ENCODE results near the gene DDX20.

Gene DDX20

DNA sequence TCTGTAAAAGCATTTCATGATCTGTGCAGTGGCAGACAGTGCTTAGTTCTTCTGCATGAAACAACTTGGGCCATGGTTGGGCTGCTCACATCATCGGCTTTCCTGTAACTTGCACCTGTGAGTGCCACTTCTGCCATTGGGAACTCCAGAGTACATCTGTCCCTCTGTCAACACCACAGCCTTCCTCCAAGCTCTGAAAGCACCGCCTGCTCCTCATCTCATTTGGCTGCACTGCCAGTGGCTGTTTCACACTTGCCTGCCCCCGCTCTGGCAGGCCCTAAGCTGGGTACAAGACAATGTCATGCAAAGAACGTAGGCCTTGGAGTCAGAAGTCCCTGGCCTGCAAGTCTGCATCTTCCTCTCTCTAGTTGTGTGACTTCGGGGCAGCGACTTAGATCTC, 46.4 kb downstream of the DDX20 start:
- H3K4me1 Mint-ChIP-seq (ENCODE audit: low read depth), result no peaks in the 10 kb centered on the region
- no peak overlapping the region for H3K4me3 Mint-ChIP-seq
- no peak overlapping the region for H3K27ac Mint-ChIP-seq
- H3K27me3 Mint-ChIP-seq (ENCODE audit: low read depth), result peaks cover 3% of the 10 kb centered on the region
- no peaks in the 10 kb centered on the region for H3K36me3 Mint-ChIP-seq (ENCODE audit: low read depth)
- no peaks in the 10 kb centered on the region for H3K9me3 Mint-ChIP-seq

DNA sequence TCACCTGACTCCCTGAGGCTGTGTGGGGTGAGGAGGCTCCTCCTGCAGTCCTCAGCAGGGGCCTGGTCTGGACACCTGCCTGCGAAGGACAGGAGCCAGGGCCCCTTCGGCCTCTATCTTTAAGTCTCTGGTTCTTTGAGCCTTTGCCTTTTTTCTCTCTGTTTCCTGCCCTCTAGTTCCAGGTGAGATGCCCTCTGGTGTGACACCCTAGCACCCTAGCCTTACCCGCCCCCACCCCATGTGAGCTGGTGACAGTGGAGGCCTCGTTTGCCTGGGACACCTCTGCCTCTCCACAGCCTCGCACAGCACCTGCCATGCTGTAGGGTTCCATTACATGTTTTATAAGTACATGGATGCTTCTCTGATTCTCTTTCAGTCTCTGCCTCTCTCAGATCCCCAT, 47.3 kb downstream of the DDX20 start:
- Mint-ChIP-seq H3K36me3 (ENCODE audit: low read depth) (no peaks in the 10 kb centered on the region), H3K4me1 (ENCODE audit: low read depth) (no peaks in the 10 kb centered on the region), H3K4me3 (no peak overlapping the region), H3K27me3 (ENCODE audit: low read depth) (peaks cover 3% of the 10 kb centered on the region), H3K27ac (no peak overlapping the region), H3K9me3 (no peaks in the 10 kb centered on the region)

DNA sequence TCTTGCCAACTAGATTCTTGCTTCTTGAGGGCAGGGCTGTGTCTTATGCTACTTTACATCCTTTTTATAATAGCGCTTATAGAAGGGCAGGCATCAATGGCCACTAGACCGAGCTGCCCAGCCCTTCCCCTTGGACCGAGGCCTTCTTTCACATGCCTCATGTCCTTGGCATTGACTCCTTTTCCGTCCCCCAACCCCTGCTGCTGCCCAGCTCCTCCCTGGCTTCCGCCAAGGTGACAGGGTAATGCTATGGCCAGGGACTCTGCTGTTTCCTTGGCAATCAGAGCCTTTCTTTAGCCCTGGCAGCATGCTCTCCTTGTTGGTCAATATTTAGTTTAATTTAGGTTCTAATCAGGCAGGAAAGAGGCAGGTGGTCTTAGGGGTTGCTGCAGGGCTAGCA, 48.2 kb downstream of the DDX20 start:
- Mint-ChIP-seq H3K9me3 (no peaks in the 10 kb centered on the region), H3K27ac (no peak overlapping the region), H3K4me1 (ENCODE audit: low read depth) (no peaks in the 10 kb centered on the region), H3K4me3 (no peak overlapping the region), H3K36me3 (ENCODE audit: low read depth) (no peaks in the 10 kb centered on the region), H3K27me3 (ENCODE audit: low read depth) (peaks cover 3% of the 10 kb centered on the region)

DNA sequence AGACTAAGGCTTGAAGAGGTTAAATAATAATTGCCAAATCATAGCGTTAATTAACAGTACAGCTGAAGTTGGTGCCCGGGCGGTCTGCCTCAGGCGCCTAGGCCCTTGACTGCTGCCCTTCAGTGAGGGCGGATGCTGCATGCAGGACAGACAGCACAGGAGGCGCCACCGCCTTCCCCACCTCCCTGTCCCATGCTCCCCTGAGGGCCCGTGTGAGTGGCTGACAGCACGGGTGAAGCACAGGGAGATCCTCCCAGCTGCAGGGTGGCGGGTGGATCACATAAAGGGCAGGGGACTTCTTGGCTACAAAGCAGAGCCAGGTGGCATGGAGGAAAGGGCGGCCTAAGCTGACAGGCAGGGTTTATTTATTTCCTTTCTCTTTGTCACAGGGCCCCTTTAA, 49.1 kb downstream of the DDX20 start:
- Mint-ChIP-seq H3K4me1 (ENCODE audit: low read depth) (no peaks in the 10 kb centered on the region), H3K4me3 (no peak overlapping the region), H3K9me3 (no peaks in the 10 kb centered on the region), H3K36me3 (ENCODE audit: low read depth) (no peaks in the 10 kb centered on the region), H3K27ac (no peak overlapping the region), H3K27me3 (ENCODE audit: low read depth) (peaks cover 3% of the 10 kb centered on the region)

DNA sequence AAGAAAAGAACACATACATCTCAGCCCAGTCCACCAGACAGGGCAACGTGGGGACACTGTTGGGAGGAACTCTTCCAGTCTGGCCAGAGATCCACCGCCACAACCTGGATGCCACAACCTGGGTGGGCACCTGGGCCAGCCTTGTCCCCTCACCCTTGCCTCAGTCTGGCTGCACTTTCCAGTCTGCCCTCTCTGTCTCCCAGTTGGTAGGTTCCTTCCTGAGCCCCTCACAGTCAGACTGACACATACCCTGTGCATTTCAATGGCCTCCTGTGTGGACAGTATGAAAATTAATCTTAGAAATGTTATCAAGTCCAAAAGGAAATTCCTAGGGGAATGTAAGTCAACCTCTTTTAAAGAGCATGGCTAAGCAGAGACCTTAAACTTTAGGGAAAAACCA, 49.5 kb downstream of the DDX20 start:
- Mint-ChIP-seq H3K27ac (no peak overlapping the region), H3K4me3 (no peak overlapping the region), H3K27me3 (ENCODE audit: low read depth) (peaks cover 3% of the 10 kb centered on the region), H3K9me3 (no peaks in the 10 kb centered on the region), H3K36me3 (ENCODE audit: low read depth) (no peaks in the 10 kb centered on the region), H3K4me1 (ENCODE audit: low read depth) (no peaks in the 10 kb centered on the region)

DNA sequence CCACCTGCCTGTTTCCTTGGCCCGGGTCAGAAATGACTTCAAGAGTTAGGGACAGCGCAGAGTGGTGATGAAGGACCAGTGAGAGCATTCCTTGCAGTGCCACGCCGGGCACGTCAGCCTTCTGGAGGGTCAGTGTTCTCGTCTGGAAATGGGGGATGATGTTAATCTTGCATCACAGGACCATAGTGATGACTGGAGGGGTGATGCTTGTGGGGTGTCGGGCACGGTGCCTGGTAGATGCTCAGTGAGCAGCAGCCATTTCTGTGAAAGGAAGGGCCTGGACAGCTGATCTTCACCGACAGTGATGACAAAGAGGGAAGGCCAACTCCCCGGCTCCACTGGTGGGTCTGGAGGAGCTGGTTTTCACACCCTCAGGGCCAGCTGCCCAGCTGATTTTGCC, 56.2 kb downstream of the DDX20 start:
- no peaks in the 10 kb centered on the region for H3K9me3 Mint-ChIP-seq
- no peaks in the 10 kb centered on the region for H3K4me1 Mint-ChIP-seq (ENCODE audit: low read depth)
- no peaks in the 10 kb centered on the region for H3K27me3 Mint-ChIP-seq (ENCODE audit: low read depth)
- no peaks in the 10 kb centered on the region for H3K36me3 Mint-ChIP-seq (ENCODE audit: low read depth)
- H3K4me3 Mint-ChIP-seq, result no peak overlapping the region
- H3K27ac Mint-ChIP-seq, result no peak overlapping the region

DNA sequence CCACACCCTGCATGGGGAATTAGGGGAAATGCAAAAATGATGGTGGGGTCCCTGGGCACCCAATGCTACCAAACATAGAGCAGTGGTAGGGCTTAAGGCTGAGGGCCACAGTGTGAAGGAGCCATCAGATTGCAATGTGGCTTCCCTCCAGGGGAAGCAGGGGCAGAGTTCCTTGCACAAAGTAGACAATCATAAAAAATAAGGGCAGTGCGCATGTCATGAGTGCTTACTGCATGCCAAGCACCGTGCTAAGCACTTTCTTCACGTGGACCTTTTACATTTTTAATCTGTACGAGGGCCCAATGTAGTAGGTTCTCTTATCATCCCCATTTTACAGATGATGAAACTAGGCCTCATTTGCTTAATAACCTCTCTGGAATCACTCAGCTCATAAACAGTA, 56.6 kb downstream of the DDX20 start:
- Mint-ChIP-seq H3K4me1 (ENCODE audit: low read depth) (no peaks in the 10 kb centered on the region), H3K36me3 (ENCODE audit: low read depth) (no peaks in the 10 kb centered on the region), H3K27ac (no peak overlapping the region), H3K27me3 (ENCODE audit: low read depth) (no peaks in the 10 kb centered on the region), H3K9me3 (no peaks in the 10 kb centered on the region), H3K4me3 (no peak overlapping the region)

DNA sequence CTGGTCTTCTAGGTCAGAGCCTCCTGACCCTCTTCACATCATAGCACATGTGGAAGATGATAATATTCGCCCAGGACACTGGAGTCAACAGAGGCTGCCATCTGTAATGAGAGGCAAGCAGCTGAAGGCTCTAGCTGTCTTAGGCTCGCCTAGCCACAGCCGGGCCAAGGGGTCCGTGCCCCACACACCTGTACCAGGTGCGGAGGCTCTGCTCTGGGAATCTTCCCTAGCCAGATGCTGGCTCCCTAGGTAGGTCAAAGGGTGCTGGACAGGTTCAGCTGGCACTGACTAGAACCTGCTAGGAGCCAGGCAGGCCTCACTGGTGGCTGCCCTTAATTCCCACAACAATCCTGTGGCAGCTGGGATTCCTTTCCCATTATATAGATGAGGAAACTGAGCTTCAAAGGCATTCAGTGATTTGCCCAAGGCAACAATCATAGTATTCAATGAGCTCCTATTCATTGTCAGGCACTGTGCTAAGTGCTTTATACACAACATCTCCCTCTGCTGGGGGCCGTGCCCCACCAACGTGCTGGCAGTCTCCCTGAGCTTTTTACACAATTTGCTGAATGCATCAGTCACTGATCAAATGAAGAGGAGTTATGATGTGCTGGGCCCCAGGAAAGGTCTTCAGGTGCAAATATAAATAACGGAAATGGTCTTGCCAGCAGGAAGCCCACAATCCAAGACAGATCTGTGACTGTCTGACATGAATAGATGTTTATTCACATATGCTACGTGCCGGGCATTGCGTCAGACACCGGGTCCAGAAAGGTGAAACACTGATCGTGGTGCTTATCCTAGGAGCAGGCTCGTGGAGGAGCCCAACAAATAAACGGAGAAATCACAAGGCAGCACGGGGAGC, 58.0 kb downstream of the DDX20 start:
- H3K27ac Mint-ChIP-seq, result no peak overlapping the region
- H3K4me1 Mint-ChIP-seq (ENCODE audit: low read depth), result no peaks in the 10 kb centered on the region
- H3K27me3 Mint-ChIP-seq (ENCODE audit: low read depth), result no peaks in the 10 kb centered on the region
- no peaks in the 10 kb centered on the region for H3K9me3 Mint-ChIP-seq
- H3K4me3 Mint-ChIP-seq, result no peak overlapping the region
- H3K36me3 Mint-ChIP-seq (ENCODE audit: low read depth), result no peaks in the 10 kb centered on the region

DNA sequence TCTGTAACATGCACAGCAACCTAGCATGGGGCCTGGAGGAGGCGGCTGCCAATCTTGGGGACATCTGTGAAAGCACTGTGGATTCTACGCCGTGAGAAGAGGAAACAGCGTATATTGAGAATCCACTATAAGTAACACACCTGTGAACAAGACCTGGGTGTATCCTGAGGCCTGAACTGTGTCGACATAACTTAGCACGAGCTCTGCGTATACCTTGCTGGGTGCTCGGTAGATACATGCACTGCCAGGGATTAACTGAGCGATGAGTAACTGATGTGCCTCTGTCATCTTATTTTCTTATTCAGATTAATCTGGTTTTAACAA, 58.6 kb downstream of the DDX20 start:
- H3K27ac Mint-ChIP-seq, result no peak overlapping the region

DNA sequence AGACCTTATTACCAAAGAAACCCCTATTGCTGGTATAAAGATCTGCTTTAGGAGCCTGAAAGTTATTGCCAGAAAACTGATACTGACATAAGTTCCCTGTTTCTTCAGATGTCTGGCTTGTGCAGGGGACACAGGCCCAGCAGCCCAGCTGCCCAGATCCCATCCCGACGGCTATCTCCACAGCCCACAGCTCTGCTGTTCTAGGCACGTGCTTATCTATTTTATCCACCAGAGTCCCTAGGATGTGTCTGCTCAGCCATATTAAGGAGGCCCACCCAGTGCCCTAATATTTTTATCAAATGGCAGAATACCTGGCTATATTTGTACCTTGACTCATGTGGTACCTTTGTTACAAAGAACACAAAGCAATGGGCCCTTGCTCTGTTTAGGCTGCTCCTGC, 58.9 kb downstream of the DDX20 start:
- no peaks in the 10 kb centered on the region for H3K9me3 Mint-ChIP-seq
- no peak overlapping the region for H3K4me3 Mint-ChIP-seq
- H3K4me1 Mint-ChIP-seq (ENCODE audit: low read depth), result no peaks in the 10 kb centered on the region
- no peaks in the 10 kb centered on the region for H3K27me3 Mint-ChIP-seq (ENCODE audit: low read depth)
- no peak overlapping the region for H3K27ac Mint-ChIP-seq
- H3K36me3 Mint-ChIP-seq (ENCODE audit: low read depth), result no peaks in the 10 kb centered on the region

More for the DNA sequence above, 58.6 kb downstream of the DDX20 start:
- Mint-ChIP-seq H3K27me3 (ENCODE audit: low read depth) (no peaks in the 10 kb centered on the region), H3K4me3 (no peak overlapping the region), H3K9me3 (no peaks in the 10 kb centered on the region), H3K4me1 (ENCODE audit: low read depth) (no peaks in the 10 kb centered on the region), H3K36me3 (ENCODE audit: low read depth) (no peaks in the 10 kb centered on the region)
